Measurements from ENCODE around the gene PTGES2. TPM values are rescaled to one million over a fixed set of nuclear protein-coding genes. Genes with fewer than 3 reads are reported as not detected.

Gene PTGES2
- total RNA-seq, 4 donors from 2014 or later: 80.0 to 112 (median 88.4) TPM

DNA sequence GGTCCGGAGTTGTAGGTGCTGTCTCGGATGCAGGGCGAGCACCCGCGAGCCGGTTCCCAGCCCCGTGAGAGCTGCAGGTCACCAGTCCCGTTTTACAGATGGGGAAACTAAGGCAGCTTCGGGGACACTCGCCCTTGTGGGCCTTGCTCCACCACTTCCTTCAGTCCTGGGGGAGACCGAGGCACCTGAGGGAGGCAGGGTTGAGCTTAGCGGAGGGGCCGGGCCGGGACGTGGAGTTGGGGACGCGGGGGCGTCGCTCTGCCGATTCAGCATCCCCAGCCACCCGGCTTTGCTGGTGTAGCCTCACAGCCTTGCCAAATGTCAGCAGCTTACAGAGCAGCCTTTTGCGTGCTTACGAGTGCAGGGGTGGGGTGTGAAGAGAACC is 33.1 kb upstream of the PTGES2 start:
- DNase-seq: peak in 1 of 2 donors; percentile 24
- TF ChIP-seq POLR2A (IDR thresholded peaks at IDR 0.05): no peak
- H3K4me1 ChIP-seq: peaks cover 7 to 8% of the 10 kb centered on the region in 2 donors
- H3K27me3 ChIP-seq: no peaks in the 10 kb centered on the region
- intact Hi-C loops (cut with DNase I): no loop called here
- H3K36me3 ChIP-seq: peaks cover 0 to 7% of the 10 kb centered on the region in 2 donors
- H3K27ac ChIP-seq: no peak overlapping the region
- H3K4me3 ChIP-seq (replicated peaks in 1 of 3): peak overlapping the region in 2 of 3 donors; percentile 19 to 60
- WGBS, 2 donors: 1 to 2% methylated on average over 4 to 14 of the region's 23 CpGs
- H3K9me3 ChIP-seq: no peaks in the 10 kb centered on the region

- Histone ChIP-seq H3K4me3 (replicated peaks in 1 of 3) (peak within 1 kb of the TSS in 2 of 3 donors; percentile 44 to 60), H3K4me1 (peaks cover 7 to 8% of the 10 kb centered on the region in 2 donors), H3K27me3 (no peaks in the 10 kb centered on the region), H3K36me3 (peaks cover 0 to 7% of the 10 kb centered on the region in 2 donors), H3K27ac (peak within 1 kb of the TSS; percentile 52 to 53 (median 53)), H3K9me3 (no peaks in the 10 kb centered on the region)
- 0% methylated on average over 8 to 12 of the region's 77 CpGs for WGBS, 2 donors
- intact Hi-C loops (cut with DNase I): no loop called here
- peak; percentile 92 to 93 for DNase-seq
- TF ChIP-seq, protein P1, sequence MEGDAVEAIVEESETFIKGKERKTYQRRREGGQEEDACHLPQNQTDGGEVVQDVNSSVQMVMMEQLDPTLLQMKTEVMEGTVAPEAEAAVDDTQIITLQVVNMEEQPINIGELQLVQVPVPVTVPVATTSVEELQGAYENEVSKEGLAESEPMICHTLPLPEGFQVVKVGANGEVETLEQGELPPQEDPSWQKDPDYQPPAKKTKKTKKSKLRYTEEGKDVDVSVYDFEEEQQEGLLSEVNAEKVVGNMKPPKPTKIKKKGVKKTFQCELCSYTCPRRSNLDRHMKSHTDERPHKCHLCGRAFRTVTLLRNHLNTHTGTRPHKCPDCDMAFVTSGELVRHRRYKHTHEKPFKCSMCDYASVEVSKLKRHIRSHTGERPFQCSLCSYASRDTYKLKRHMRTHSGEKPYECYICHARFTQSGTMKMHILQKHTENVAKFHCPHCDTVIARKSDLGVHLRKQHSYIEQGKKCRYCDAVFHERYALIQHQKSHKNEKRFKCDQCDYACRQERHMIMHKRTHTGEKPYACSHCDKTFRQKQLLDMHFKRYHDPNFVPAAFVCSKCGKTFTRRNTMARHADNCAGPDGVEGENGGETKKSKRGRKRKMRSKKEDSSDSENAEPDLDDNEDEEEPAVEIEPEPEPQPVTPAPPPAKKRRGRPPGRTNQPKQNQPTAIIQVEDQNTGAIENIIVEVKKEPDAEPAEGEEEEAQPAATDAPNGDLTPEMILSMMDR (IDR thresholded peaks at IDR 0.05): no peak
- TF ChIP-seq POLR2A (IDR thresholded peaks at IDR 0.05): peak in 1 of 2 donors; percentile 56
Measured at GRCh38 chr9:128159784-128160602, 32.5 kb upstream of the PTGES2 start, which contains the start of gene BBLN. BBLN (plus strand) TSS chr9:128160265; CDS start chr9:128160408, 143 bp downstream.

DNA sequence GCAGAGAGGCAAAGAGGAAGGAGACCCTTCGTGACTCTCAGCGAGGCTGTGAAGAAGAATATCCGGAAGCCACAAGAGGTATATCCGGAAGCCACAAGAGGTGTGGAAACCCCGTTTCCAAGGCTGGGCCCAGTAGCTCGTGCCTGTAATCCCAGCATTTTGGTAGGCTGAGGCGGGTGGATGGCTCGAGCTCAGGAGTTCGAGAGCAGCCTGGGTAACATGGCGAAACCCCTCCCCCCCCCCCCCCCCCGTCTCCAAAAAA is 31.9 kb upstream of the PTGES2 start:
- Histone ChIP-seq H3K27ac (peak overlapping the region; percentile 52 to 53 (median 53)), H3K27me3 (no peaks in the 10 kb centered on the region), H3K4me1 (peaks cover 7 to 8% of the 10 kb centered on the region in 2 donors), H3K9me3 (no peaks in the 10 kb centered on the region), H3K4me3 (replicated peaks in 1 of 3) (peak overlapping the region in 2 of 3 donors; percentile 44 to 60), H3K36me3 (peaks cover 0 to 4% of the 10 kb centered on the region in 2 donors)
- no peak for DNase-seq
- TF ChIP-seq POLR2A (IDR thresholded peaks at IDR 0.05): no peak
- TF ChIP-seq, protein P1 (IDR thresholded peaks at IDR 0.05): no peak
- WGBS, 2 donors: 55 to 68% methylated on average over 7 to 10 of the region's 11 CpGs
- intact Hi-C loops (cut with DNase I): no loop called here

- Histone ChIP-seq H3K4me1 (peaks cover 5 to 7% of the 10 kb centered on the region in 2 donors), H3K4me3 (replicated peaks in 1 of 3) (no peak overlapping the region), H3K36me3 (no peaks in the 10 kb centered on the region), H3K27me3 (no peaks in the 10 kb centered on the region), H3K27ac (no peak overlapping the region), H3K9me3 (no peaks in the 10 kb centered on the region)
- DNase-seq: no peak
- WGBS, 2 donors: 84 to 89% methylated on average over 7 of the region's 7 CpGs
- TF ChIP-seq, protein P1 (IDR thresholded peaks at IDR 0.05): no peak
- no peak for TF ChIP-seq POLR2A (IDR thresholded peaks at IDR 0.05)
- intact Hi-C loops (cut with DNase I): no loop called here
Measured at GRCh38 chr9:128155736-128156500, 28.4 kb upstream of the PTGES2 start.

GRCh38 chr9:128153947-128154695 is 26.6 kb upstream of the PTGES2 start:
- peaks cover 4 to 9% of the 10 kb centered on the region in 2 donors for H3K4me1 ChIP-seq
- no peaks in the 10 kb centered on the region for H3K9me3 ChIP-seq
- intact Hi-C loops (cut with DNase I): no loop called here
- TF ChIP-seq POLR2A (IDR thresholded peaks at IDR 0.05): no peak
- TF ChIP-seq, protein P1 (IDR thresholded peaks at IDR 0.05): no peak
- H3K36me3 ChIP-seq: no peaks in the 10 kb centered on the region
- H3K4me3 ChIP-seq (replicated peaks in 1 of 3): no peak overlapping the region
- no peaks in the 10 kb centered on the region for H3K27me3 ChIP-seq
- no peak for DNase-seq
- no peak overlapping the region for H3K27ac ChIP-seq
- WGBS, 2 donors: 89% methylated on average over 5 to 10 of the region's 13 CpGs

All from thyroid gland (tissue), 4 donors.